Neuronal stem cell (in vitro differentiated cells): ENCODE data around the gene NRCAM.

ENCODE experiments used
- DNase-seq: peaks from one replicate; pipeline ENCODE4 v3.0.0-alpha.2; 2013; ENCODE audit warnings: low spot score
- H2AFZ ChIP-seq: one replicate; pipeline ENCODE4 v1.6.1; 2013; ENCODE audit warnings: mild to moderate bottlenecking, low read length, inconsistent platforms
- H2AK5ac ChIP-seq: 2 replicates; pipeline ENCODE4 v1.6.1; 2013; ENCODE audit warnings: low read depth, mild to moderate bottlenecking, inconsistent platforms, low read length, moderate library complexity, mixed read lengths
- H2BK120ac ChIP-seq: 2 replicates; pipeline ENCODE4 v1.6.1; 2013; ENCODE audit warnings: low read depth, mild to moderate bottlenecking, inconsistent platforms, low read length, moderate library complexity, mixed read lengths
- H2BK12ac ChIP-seq: one replicate; pipeline ENCODE4 v1.6.1; 2013; ENCODE audit warnings: low read length, inconsistent platforms
- H2BK15ac ChIP-seq: 2 replicates; pipeline ENCODE4 v1.6.1; 2013; ENCODE audit warnings: mild to moderate bottlenecking, low read length, inconsistent platforms, mixed read lengths
- H2BK5ac ChIP-seq: one replicate; pipeline ENCODE4 v1.6.1; 2013; ENCODE audit warnings: inconsistent platforms, mild to moderate bottlenecking, low read length, moderate library complexity
- H3K14ac ChIP-seq: one replicate; pipeline ENCODE4 v1.6.1; 2013; ENCODE audit warnings: low read length, inconsistent platforms
- H3K18ac ChIP-seq: 2 replicates; pipeline ENCODE4 v1.6.1; 2013; ENCODE audit warnings: low read length, inconsistent platforms
- H3K23ac ChIP-seq: 2 replicates; pipeline ENCODE4 v1.6.1; 2013; ENCODE audit warnings: low read depth, mild to moderate bottlenecking, mixed read lengths, low read length, inconsistent platforms; ENCODE audit not compliant: poor library complexity
- H3K27ac ChIP-seq: replicated peaks from 3 replicates; pipeline ENCODE4 v1.5.1; 2013; ENCODE audit warnings: low read length, inconsistent platforms
- H3K27me3 ChIP-seq, 3 experiments: 2 replicates each; pipeline ENCODE4 v1.6.1; 2013; ENCODE audit warnings: low read length in 3 of 3, mild to moderate bottlenecking in 2 of 3, inconsistent platforms in 1 of 3, low read depth in 1 of 3, mixed read lengths in 1 of 3, moderate library complexity in 1 of 3; ENCODE audit not compliant: control insufficient read depth in 3 of 3, insufficient read depth in 3 of 3
- H3K36me3 ChIP-seq, 2 donors: replicated peaks in 1 of 2; 2 replicates each; pipeline ENCODE4 v1.6.1; 2013; ENCODE audit warnings: low read length in 2 of 2; ENCODE audit not compliant: control insufficient read depth in 2 of 2, insufficient read depth in 2 of 2
- H3K4ac ChIP-seq: 2 replicates; pipeline ENCODE4 v1.6.1; 2013; ENCODE audit warnings: inconsistent platforms, mild to moderate bottlenecking, low read length, moderate library complexity
- H3K4me1 ChIP-seq, 2 donors: 1 replicate in 1 of 2; 2 replicates in 1 of 2; pipeline ENCODE4 v1.6.1; 2013; ENCODE audit warnings: low read length in 2 of 2, low read depth in 1 of 2; ENCODE audit not compliant: control insufficient read depth in 2 of 2, insufficient read depth in 1 of 2
- H3K4me2 ChIP-seq: one replicate; pipeline ENCODE4 v1.6.1; 2013; ENCODE audit warnings: mild to moderate bottlenecking, low read length, inconsistent platforms; ENCODE audit not compliant: insufficient read depth, poor library complexity, severe bottlenecking
- H3K4me3 ChIP-seq, 2 donors: 2 replicates each; pipeline ENCODE4 v1.5.1; 2013; ENCODE audit warnings: low read length in 2 of 2, mild to moderate bottlenecking in 2 of 2, inconsistent platforms in 1 of 2, moderate library complexity in 1 of 2
- H3K79me1 ChIP-seq: one replicate; pipeline ENCODE4 v1.6.1; 2013; ENCODE audit warnings: low read depth, mild to moderate bottlenecking, inconsistent platforms, low read length, moderate library complexity
- H3K9ac ChIP-seq: one replicate; pipeline ENCODE4 v1.6.1; 2013; ENCODE audit warnings: mild to moderate bottlenecking, low read depth, low read length, inconsistent platforms; ENCODE audit not compliant: poor library complexity
- H3K9me3 ChIP-seq, 2 donors: replicated peaks in 1 of 2; 2 replicates each; pipeline versions ENCODE3 to v1.6.1; 2013; ENCODE audit warnings: low read length in 2 of 2, mild to moderate bottlenecking in 2 of 2, inconsistent platforms in 1 of 2, low read depth in 1 of 2, mixed read lengths in 1 of 2, moderate library complexity in 1 of 2; ENCODE audit not compliant: control insufficient read depth in 2 of 2, insufficient read depth in 1 of 2
- H4K8ac ChIP-seq: one replicate; pipeline ENCODE4 v1.6.1; 2013; ENCODE audit warnings: low read depth, mild to moderate bottlenecking, inconsistent platforms, low read length, moderate library complexity
- H4K91ac ChIP-seq: one replicate; pipeline ENCODE4 v1.6.1; 2013; ENCODE audit warnings: low read length, low read depth, mild to moderate bottlenecking, inconsistent platforms; ENCODE audit not compliant: poor library complexity
- WGBS, 2 donors: extraction: QIAGEN DNeasy Blood & Tissue Kit; methylation state at CpG; one replicate each; pipeline ENCODE4 v1.1.7; 2013; ENCODE audit warnings: missing lambda C conversion rate in 2 of 2, mixed read lengths in 1 of 2; ENCODE audit not compliant: insufficient read length in 2 of 2, insufficient replicate concordance in 1 of 2; ENCODE audit errors: extremely low coverage in 2 of 2; 5-methylcytosine and 5-hydroxymethylcytosine counted together

Gene NRCAM

GRCh38 chr7:108108131-108108530, 348.1 kb downstream of the NRCAM start:
- no peak for DNase-seq
- Histone ChIP-seq H3K14ac (no peak overlapping the region), H3K9ac (no peak overlapping the region), H3K27me3 (no peaks in the 10 kb centered on the region), H3K18ac (no peak overlapping the region), H2BK12ac (no peak overlapping the region), H3K36me3 (no peaks in the 10 kb centered on the region), H2BK120ac (no peak overlapping the region), H3K9me3 (no peaks in the 10 kb centered on the region), H4K8ac (no peak overlapping the region), H3K27ac (no peak overlapping the region), H3K4me1 (no peaks in the 10 kb centered on the region), H3K23ac (no peak overlapping the region), H2BK5ac (no peak overlapping the region), H3K79me1 (no peaks in the 10 kb centered on the region), H2AFZ (no peak overlapping the region), H4K91ac (no peak overlapping the region), H3K4me3 (no peak overlapping the region), H2BK15ac (no peak overlapping the region), H2AK5ac (no peak overlapping the region), H3K4ac (no peak overlapping the region), H3K4me2 (no peak overlapping the region)

GRCh38 chr7:108104324-108104723, 351.9 kb downstream of the NRCAM start:
- Histone ChIP-seq H2BK5ac (no peak overlapping the region), H4K8ac (no peak overlapping the region), H3K9ac (no peak overlapping the region), H3K4me1 (no peaks in the 10 kb centered on the region), H3K4ac (no peak overlapping the region), H3K18ac (no peak overlapping the region), H3K14ac (no peak overlapping the region), H2AFZ (no peak overlapping the region), H2BK120ac (no peak overlapping the region), H2BK12ac (no peak overlapping the region), H3K27ac (no peak overlapping the region), H3K4me2 (no peak overlapping the region), H3K36me3 (no peaks in the 10 kb centered on the region), H2AK5ac (no peak overlapping the region), H4K91ac (no peak overlapping the region), H3K79me1 (no peaks in the 10 kb centered on the region), H3K4me3 (no peak overlapping the region), H3K27me3 (no peaks in the 10 kb centered on the region), H3K9me3 (no peaks in the 10 kb centered on the region), H2BK15ac (no peak overlapping the region), H3K23ac (no peak overlapping the region)
- DNase-seq: no peak
- WGBS, 2 donors: no CpG with 5 or more reads among the region's 7 CpGs

- H3K79me1 ChIP-seq: no peaks in the 10 kb centered on the region
- H4K8ac ChIP-seq: no peak overlapping the region
- no peak overlapping the region for H2AFZ ChIP-seq
- H3K18ac ChIP-seq: no peak overlapping the region
- no peak overlapping the region for H2BK120ac ChIP-seq
- no peak overlapping the region for H2BK5ac ChIP-seq
- no peak overlapping the region for H2BK15ac ChIP-seq
- no peak overlapping the region for H3K4ac ChIP-seq
- no peak for DNase-seq
- H3K4me1 ChIP-seq: no peaks in the 10 kb centered on the region
- H2AK5ac ChIP-seq: no peak overlapping the region
- no peak overlapping the region for H4K91ac ChIP-seq
- no peak overlapping the region for H3K4me2 ChIP-seq
- no peak overlapping the region for H3K4me3 ChIP-seq
- no peak overlapping the region for H3K14ac ChIP-seq
- no peak overlapping the region for H3K27ac ChIP-seq
- no peak overlapping the region for H2BK12ac ChIP-seq
- H3K36me3 ChIP-seq: no peaks in the 10 kb centered on the region
- H3K27me3 ChIP-seq: no peaks in the 10 kb centered on the region
- no peak overlapping the region for H3K9ac ChIP-seq
- no peaks in the 10 kb centered on the region for H3K9me3 ChIP-seq
- H3K23ac ChIP-seq: no peak overlapping the region
- WGBS, 2 donors: no CpG with 5 or more reads among the region's 5 CpGs
Observed at GRCh38 chr7:108103558-108104298, 352.5 kb downstream of the NRCAM start.

GRCh38 chr7:108102671-108103312, 353.4 kb downstream of the NRCAM start:
- H3K4me3 ChIP-seq: no peak overlapping the region
- 100% methylated on average over 1 of the region's 20 CpGs; no CpG with 5 or more reads in 1 of the 2 donors for WGBS, 2 donors
- H4K91ac ChIP-seq: no peak overlapping the region
- no peak overlapping the region for H2AFZ ChIP-seq
- H3K18ac ChIP-seq: no peak overlapping the region
- no peaks in the 10 kb centered on the region for H3K79me1 ChIP-seq
- no peak overlapping the region for H3K14ac ChIP-seq
- no peak overlapping the region for H2AK5ac ChIP-seq
- H3K4me1 ChIP-seq: no peaks in the 10 kb centered on the region
- H3K4me2 ChIP-seq: no peak overlapping the region
- no peak overlapping the region for H2BK120ac ChIP-seq
- no peak overlapping the region for H4K8ac ChIP-seq
- H3K4ac ChIP-seq: no peak overlapping the region
- H3K23ac ChIP-seq: no peak overlapping the region
- no peak overlapping the region for H3K9ac ChIP-seq
- no peak overlapping the region for H3K27ac ChIP-seq
- no peaks in the 10 kb centered on the region for H3K27me3 ChIP-seq
- no peaks in the 10 kb centered on the region for H3K36me3 ChIP-seq
- H2BK12ac ChIP-seq: no peak overlapping the region
- no peaks in the 10 kb centered on the region for H3K9me3 ChIP-seq
- no peak overlapping the region for H2BK5ac ChIP-seq
- H2BK15ac ChIP-seq: no peak overlapping the region
- no peak for DNase-seq
